ENCODE data around the gene CARTPT.

The CARTPT gene

DNA sequence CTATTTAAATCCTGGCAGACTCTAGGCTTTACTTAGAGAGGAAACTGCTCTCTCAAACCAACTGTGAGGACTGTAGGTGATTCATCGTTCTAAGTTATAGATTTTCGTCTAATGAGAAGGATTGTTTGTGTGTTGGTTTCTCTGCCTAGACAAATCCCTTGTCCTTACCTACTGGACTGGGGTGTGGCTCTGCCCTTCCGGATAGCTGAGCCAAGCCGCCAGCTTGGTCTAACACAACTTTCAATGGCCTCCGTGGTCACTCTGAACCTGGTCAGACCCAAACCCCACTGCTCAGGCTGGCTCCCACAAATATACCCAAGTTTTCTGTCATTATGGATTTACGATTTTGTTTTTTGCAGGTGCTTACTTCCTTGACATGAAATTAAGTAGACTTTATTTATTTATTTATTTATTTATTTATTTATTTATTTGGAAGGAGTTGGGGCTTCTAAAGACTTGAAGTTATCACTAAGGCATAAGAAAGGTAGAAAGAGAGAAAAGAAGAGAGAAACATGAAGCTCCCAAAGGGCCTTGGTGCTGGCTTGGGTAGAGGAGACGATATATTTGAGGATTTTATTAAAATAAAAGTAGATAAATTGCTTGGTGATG is 19.0 kb downstream of the CARTPT start:
- no peak for DNase-seq (ENCODE audit: low spot score)

DNA sequence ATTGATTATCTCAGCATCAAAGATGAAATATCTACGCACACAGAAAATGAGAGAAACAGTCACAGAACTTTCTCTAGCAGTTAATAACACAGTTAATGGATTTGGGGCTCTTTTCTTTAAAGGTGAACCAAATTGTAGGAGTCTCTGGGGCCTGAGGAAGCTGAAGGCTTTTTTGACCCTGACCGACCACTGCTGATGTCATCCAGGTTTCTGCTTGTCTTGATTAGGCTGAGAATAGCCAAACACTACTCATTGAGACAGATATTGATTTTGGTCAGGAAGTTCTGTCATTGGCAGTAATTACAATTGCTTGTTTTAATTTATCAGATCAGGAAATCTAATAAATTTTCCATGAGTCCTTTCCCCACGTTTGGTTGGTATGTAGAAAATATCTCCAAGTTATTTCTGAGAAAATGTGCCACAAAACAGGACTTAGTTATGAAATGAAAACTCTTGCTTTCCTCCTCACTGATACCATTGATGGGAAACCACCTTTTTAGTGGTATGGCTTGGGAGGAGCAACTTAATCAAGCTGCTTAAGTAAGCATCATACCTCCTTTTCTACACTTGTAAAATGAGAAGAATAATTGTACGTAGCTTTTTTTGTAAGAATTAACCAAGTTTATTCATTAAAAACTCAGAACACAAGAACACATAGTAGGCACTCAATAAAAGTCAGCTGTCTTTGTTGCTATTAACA is 19.7 kb downstream of the CARTPT start:
- no peak for DNase-seq (ENCODE audit: low spot score)

DNA sequence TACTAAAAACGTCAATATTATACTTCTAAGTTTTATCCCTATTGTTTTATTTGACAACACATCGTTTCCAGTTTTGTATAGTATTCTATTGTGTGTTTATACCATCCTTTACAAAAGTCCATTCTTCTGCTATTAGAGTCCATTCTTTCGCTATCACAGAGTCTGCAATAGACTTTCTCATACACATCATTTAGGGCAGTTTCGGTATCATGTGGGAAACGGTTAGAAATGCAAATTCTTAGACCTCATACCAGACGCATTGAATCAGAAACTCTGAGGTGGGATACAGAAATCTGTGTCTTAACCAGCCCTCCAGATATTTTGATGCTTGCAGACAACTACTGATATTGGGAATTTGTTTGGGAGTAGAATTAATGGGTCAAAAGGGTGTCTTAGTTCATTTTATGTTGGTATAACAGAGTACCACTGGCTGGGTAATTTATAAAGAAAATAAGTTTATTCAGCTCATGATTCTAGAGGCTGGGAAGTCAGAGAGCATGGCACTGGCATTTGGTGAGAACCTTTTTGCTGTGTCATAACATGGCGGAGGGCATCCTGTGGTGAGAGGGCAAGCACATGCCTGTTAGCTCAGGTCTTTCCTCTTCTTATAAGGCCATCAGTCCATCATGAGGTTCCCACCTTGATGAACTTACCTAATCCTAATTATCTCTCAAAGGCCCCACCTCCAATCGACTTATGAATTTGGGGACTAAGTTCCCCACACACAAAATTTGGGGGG is 21.1 kb downstream of the CARTPT start:
- DNase-seq (ENCODE audit: low spot score): no peak

DNA sequence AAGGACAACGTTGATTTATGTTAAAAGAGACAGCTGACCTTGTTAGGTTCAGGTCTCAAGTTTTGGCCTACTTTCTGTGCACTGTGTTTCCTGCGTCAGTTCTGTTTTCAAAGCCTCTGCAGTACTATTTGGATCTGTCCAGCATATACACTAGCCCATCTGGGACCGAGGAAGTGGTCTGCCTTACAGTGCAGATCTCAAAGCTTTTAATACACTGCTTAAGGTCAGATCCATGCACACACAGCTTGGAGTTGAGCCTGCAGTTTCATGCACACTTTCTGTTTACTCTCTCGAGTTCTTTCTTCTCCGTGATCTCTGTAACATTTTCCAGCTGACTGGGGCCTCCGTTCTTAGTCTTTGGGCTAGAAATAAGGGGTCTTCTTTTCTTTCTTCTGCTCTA is 24.1 kb downstream of the CARTPT start:
- DNase-seq (ENCODE audit: low spot score): no peak

DNA sequence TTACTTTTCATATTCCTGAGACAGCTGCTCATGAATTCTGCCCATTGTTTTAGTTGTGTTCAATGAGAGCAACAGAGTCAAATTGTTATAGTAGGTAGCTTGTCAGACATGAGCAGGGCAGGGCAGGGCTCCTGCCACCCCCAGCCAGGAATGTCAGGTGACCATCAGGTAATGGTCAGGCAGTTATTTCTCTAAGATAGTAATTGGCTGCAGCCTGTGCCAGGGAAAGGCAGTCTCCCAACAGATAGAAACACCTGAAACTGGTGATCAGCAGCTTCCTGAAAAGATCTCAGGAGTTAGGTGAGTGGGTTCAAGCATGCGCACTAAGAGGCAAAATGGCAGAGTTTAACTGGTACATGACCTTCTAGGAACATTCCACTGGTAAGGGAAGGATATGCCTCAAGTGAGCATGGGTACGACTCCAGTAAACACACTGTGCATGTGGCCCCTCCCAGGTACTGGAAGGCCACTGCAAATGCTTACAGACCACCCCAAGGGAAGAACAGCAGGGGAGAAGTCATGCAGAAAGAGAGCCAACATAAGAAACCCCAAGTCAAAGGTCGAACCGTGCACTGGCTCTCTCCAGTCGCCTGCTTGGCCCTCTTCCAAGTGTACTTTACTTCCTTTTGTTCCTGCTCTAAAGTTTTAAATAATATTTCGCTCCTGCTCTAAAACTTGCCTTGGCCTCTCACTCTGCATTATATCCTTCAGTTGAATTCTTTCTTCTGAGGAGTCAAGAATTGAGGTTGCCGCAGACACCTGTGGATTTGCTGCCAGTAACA is 25.1 kb downstream of the CARTPT start:
- DNase-seq (ENCODE audit: low spot score): no peak

DNA sequence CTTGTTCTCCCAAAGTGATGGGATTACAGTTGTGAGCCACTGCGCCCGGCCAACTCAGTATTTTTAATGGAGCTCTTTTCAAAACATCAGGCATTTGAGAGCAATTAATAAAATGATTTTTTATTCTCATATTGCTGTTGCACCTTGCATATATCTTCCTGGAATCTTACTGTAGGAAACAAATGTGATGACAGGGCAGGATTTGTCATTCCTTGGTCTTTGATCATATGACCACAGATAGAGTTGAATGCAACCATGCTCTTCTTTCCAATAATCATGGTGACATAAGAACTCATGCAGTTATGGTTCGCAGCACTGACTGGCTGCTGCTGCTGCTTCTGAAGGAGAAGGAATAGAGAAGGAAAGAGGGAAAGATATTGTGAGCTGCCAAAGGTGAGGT is 28.1 kb downstream of the CARTPT start:
- no peak for DNase-seq (ENCODE audit: low spot score)

DNA sequence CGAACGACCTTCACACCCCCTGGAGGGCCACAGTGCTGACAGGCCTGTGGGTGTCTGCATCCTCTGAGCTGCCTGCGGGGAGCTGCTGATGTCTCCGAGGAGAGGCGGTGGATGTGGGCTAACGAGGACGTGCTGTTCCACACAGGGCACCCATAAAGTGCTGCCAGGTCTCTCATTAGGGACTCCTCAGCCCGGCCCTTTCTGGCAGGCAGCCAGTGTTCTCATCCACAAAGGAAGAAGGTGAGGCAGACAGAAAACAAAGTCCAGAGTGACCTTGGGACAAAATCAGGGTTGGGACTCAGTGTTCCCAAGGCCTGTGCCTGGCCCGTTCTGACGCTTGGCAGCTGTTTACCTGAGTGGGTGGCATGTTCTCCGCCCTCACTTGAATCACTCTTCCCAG is 29.3 kb downstream of the CARTPT start:
- no peak for DNase-seq (ENCODE audit: low spot score)

DNA sequence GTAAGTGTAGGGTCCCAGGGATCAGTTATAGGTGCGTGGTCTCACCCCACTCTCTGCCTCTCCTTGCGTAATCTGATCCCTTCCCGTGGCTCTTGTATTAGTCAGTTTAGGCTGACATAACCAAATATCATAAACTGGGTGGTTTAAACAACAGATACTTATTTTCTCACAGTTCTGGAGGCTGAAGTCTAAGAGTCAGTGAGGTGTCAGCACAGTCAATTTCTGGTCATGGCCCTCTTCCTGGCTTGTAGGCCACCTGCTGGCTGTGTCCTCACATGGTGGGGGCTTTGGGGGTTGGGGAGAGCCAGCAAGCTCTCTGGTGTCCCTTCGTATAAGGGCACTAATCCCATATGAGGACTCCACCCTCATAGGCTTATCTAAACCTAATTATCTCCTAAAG is 32.3 kb downstream of the CARTPT start:
- DNase-seq (ENCODE audit: low spot score): no peak

DNA sequence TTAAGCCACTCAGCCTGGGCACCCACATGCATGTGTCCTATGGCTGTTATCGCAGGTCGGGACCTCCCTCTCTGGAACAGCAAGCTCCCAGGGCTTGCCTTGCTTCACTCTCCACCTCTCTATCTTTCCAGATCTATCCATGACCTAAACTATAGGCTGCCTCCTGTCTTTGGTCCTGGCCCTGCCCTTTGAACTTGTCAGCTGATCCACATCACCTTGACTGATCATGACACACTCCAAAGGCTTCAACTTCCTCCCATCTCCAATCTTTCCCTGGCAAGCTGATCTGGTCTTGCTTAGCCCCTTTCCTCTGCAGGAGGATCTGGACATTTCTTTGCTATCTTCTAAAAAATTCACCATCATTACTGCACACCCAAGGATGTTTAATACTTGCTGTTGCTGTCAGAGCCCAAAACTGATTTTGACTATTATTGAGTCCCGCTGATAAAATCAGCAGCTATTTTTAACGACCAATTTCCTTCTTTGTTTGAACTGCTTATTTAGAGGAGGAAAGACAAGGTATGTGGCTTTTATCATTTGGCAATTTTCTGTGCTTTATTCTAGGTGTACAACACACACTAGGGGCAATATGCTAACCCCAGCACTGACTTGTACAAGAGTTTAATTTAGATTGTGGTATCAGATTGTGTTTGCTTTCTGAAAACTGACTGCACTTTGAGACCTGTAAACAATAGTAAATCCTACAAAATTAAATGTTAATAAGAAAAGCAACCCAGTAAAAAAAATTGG is 33.5 kb downstream of the CARTPT start:
- DNase-seq (ENCODE audit: low spot score): no peak

DNA sequence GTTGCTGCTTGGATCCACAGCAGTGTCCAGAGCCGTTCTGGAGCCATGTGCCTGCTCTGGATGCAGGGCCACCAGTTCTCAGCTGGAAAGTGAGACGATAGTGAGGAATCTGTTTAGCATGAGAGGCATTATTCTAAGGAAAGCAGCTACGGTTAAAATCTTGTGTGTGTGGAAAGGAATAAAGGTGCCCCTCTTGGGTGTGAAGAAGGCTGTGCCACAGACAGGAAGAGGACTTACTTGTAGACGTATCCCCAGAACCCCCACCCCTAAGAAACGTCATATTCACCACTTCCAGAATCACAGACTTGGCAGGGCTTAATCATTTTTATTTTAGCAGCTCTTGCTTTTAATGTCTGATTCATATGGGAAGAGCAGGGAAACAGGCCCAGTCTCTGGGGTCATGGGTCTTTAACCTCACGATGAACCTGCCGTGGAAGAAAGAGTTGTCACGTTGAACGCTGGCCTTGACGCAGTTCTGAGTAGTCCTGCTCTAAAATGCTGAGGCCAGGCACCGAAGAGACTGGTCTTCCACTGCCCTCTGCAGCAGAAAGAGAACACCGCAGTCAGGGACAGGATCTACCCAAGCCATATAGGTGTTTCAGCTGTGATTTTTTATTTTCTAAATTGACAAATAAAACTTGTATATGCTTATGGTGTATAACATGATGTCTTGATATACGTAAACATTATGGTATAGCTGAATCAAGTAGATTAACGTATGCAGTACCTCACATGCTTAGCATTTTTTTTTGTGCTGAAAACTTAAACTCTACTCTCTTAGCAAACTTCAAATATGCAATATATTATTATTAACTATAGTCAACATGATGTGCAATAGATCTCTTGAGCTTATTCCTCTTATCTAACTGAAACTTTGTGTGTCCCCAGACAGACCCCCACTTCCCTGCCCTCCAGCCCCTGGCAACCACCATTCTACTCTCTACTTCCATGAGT is 38.8 kb downstream of the CARTPT start:
- DNase-seq (ENCODE audit: low spot score): peak; percentile 55

DNA sequence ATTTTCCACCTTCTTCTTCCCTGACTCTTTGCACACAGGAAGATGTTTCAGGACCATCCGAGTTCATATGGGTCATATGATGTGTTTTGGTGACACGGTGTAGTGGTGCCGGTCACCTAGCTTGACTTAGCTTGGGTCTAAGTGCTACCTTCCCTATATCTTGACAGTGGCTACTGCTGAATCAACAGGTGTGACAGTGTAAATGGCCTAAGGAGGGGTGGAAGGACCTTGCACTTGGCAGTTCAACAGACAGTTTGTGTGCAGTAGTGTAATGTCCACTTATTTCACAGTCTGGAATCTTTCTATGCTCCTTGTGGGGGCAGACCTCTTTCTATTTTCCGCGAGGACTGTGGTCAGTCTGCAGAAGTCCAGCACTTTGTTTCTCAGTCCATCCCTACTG is 43.8 kb downstream of the CARTPT start:
- no peak for DNase-seq (ENCODE audit: low spot score)

DNA sequence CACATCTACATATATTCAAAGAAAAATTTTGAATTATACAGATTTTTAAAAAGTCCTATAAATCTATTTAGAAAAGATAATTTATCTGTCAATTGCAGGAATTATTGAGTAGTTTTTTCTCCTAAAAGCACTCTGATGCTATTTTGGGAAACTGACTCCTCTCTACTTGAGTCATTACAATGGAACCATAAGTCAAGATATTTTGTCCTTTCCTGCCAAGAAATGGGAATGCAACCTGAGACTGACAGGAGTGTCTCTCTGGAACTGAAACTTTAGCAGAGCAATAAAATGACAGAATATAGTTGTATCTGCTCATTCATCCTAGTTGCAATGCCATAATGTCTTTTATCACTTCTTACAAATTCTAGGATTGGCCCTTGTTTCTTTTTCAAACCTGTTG is 48.6 kb downstream of the CARTPT start:
- no peak for DNase-seq (ENCODE audit: low spot score)

DNA sequence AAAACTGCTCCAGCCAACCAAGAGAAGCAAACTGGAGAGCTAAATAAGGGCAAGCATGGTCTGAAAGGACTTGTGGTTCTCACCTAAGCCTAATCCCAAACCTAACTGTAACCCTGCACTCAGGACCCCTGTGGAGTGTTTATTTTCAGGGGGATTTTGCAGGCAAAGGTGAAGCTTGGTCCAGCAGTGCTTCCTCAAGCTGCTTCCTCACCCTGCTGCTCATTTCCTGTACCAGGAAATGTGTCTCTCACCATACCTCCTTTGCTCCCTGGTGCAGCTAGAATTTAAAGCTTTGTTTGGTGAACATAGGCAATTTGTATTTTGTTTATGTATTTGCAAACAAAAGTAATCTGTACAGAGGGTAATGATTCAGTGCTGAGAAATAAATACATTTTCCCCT is 50.2 kb downstream of the CARTPT start:
- no peak for DNase-seq (ENCODE audit: low spot score)

DNA sequence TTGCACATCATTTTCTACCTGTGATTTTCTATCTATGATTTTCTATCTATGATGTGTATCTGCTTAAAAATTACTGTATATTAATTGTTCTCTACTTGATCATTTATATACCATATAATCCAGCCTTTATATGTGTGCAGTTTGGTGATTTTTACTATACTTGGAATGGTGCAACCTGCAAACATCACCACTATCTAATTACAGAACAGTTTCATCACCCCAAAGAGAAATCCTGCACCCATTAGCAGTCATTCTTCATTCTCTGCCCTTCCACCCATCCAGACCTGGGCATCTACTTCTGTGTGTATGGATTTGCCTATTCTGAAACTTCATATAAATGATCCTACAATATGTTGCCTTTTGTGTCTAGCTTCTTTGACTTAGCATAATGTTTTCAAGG is 51.3 kb downstream of the CARTPT start:
- DNase-seq (ENCODE audit: low spot score): no peak

Measured in AG08396 (cell line).